ENCODE measurements around the gene TXNDC17.
"Not testable (repeated sequence)": the region's sequence is repeated elsewhere in the genome, so short reads cannot be mapped to it uniquely, and the experiment has no call there.

The TXNDC17 gene

GRCh38 chr17:6684460-6684783 lies 43.6 kb downstream of the TXNDC17 start:
- Histone ChIP-seq H3K36me3 (ENCODE audit: insufficient read depth, low read length) (no peaks in the 10 kb centered on the region), H3K27ac (ENCODE audit: low read depth, low read length) (no peak overlapping the region), H3K9me3 (ENCODE audit: insufficient read depth, low read depth, low read length) (no peaks in the 10 kb centered on the region), H3K4me1 (ENCODE audit: insufficient read depth, low read length) (no peaks in the 10 kb centered on the region), H3K4me3 (ENCODE audit: low read length) (no peak overlapping the region), H3K9ac (ENCODE audit: low read depth, low read length) (no peak overlapping the region), H3K27me3 (ENCODE audit: insufficient read depth, low read length) (no peaks in the 10 kb centered on the region)
- WGBS, result 77% methylated on average over 7 of the region's 7 CpGs

DNA sequence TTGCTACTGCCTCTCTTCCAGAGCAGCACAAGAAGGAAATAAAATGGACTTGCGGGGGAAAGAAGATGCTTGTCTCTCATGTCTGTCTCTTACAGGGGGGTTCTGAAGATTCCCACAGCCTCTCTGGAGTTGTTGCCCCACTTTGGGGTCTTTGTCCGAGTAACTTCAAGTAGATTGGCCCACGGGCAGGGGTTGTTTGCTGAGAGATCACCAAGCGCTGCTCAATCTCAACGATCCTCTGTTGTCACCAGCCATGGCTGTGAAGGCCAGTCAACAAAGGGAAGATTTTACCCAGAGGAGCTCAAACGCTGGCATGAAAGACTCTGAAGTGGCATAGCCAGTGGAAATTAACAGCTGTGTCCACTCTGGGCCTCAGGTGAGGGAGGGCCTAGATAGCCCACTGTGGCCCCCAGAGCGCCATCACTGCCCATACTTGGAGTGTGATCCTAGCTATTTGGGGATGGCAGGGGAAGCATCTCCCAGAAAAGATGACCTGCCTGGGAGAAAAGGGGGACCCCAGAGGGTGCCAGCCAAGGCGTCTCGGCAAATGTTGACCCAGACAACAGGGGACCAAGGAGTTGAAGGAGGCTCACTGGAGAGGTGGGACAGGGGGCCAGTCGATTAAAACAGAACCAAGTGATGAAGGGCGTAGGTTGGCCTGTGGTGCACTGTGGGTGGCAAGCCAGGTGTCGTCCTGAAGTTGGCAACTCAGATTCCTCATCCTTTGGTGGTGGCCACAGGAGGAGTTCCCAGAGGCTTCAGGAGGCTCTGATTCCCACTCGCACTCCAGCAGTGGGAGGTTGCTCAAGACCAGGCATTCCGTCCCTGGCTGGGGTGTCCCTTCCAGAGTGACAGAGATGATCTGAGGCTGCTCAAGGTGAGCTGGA lies 44.3 kb downstream of the TXNDC17 start:
- Histone ChIP-seq H3K9ac (ENCODE audit: low read depth, low read length) (no peak overlapping the region), H3K4me3 (ENCODE audit: low read length) (no peak overlapping the region)

GRCh38 chr17:6686026-6686425 lies 45.2 kb downstream of the TXNDC17 start:
- H3K4me1 ChIP-seq (ENCODE audit: insufficient read depth, low read length), result no peaks in the 10 kb centered on the region
- whole genome bisulfite sequencing, result 92% methylated on average over 4 of the region's 4 CpGs
- no peak overlapping the region for H3K9ac ChIP-seq (ENCODE audit: low read depth, low read length)
- no peaks in the 10 kb centered on the region for H3K9me3 ChIP-seq (ENCODE audit: insufficient read depth, low read depth, low read length)
- H3K27me3 ChIP-seq (ENCODE audit: insufficient read depth, low read length), result no peaks in the 10 kb centered on the region
- no peaks in the 10 kb centered on the region for H3K36me3 ChIP-seq (ENCODE audit: insufficient read depth, low read length)
- no peak overlapping the region for H3K4me3 ChIP-seq (ENCODE audit: low read length)
- H3K27ac ChIP-seq (ENCODE audit: low read depth, low read length), result no peak overlapping the region

More for the DNA sequence above, 44.3 kb downstream of the TXNDC17 start:
- Histone ChIP-seq H3K4me1 (ENCODE audit: insufficient read depth, low read length) (no peaks in the 10 kb centered on the region), H3K36me3 (ENCODE audit: insufficient read depth, low read length) (no peaks in the 10 kb centered on the region), H3K27ac (ENCODE audit: low read depth, low read length) (no peak overlapping the region), H3K9me3 (ENCODE audit: insufficient read depth, low read depth, low read length) (no peaks in the 10 kb centered on the region), H3K27me3 (ENCODE audit: insufficient read depth, low read length) (no peaks in the 10 kb centered on the region)
- 93% methylated on average over 14 of the region's 14 CpGs for WGBS

- Histone ChIP-seq H3K4me1 (ENCODE audit: insufficient read depth, low read length) (no peaks in the 10 kb centered on the region), H3K36me3 (ENCODE audit: insufficient read depth, low read length) (no peaks in the 10 kb centered on the region), H3K4me3 (ENCODE audit: low read length) (no peak overlapping the region), H3K27me3 (ENCODE audit: insufficient read depth, low read length) (no peaks in the 10 kb centered on the region), H3K9ac (ENCODE audit: low read depth, low read length) (no peak overlapping the region), H3K27ac (ENCODE audit: low read depth, low read length) (no peak overlapping the region), H3K9me3 (ENCODE audit: insufficient read depth, low read depth, low read length) (no peaks in the 10 kb centered on the region)
- WGBS, result 91% methylated on average over 9 of the region's 9 CpGs
Observed at GRCh38 chr17:6688944-6689343, 48.1 kb downstream of the TXNDC17 start.

DNA sequence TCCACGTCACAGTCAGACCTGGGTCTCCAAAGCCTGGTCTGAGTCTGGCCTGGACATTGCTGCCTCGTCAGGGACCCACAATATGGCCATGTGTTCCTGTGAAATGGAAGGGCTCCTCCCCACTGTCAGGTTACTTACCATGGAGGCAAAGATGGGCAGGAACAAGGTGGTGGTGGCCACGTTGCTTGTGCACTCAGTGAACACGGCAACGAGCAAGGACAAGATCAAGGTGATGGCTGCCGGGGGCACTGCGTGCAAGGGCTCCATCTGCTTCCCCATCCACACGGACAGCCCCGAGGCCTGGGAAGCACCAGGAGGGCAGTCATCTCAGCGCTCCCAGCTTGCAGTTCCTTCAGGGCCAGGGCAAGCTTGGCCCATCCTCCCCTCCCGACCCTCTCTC lies 49.8 kb downstream of the TXNDC17 start:
- Histone ChIP-seq H3K27me3 (ENCODE audit: insufficient read depth, low read length) (no peaks in the 10 kb centered on the region), H3K36me3 (ENCODE audit: insufficient read depth, low read length) (no peaks in the 10 kb centered on the region), H3K9me3 (ENCODE audit: insufficient read depth, low read depth, low read length) (no peaks in the 10 kb centered on the region), H3K9ac (ENCODE audit: low read depth, low read length) (no peak overlapping the region), H3K4me1 (ENCODE audit: insufficient read depth, low read length) (no peaks in the 10 kb centered on the region), H3K4me3 (ENCODE audit: low read length) (no peak overlapping the region), H3K27ac (ENCODE audit: low read depth, low read length) (no peak overlapping the region)
- WGBS, result 90% methylated on average over 11 of the region's 11 CpGs

- Histone ChIP-seq H3K9ac (ENCODE audit: low read depth, low read length) (no peak overlapping the region), H3K4me1 (ENCODE audit: insufficient read depth, low read length) (no peaks in the 10 kb centered on the region), H3K27me3 (ENCODE audit: insufficient read depth, low read length) (no peaks in the 10 kb centered on the region), H3K36me3 (ENCODE audit: insufficient read depth, low read length) (no peaks in the 10 kb centered on the region), H3K4me3 (ENCODE audit: low read length) (no peak overlapping the region), H3K27ac (ENCODE audit: low read depth, low read length) (no peak overlapping the region), H3K9me3 (ENCODE audit: insufficient read depth, low read depth, low read length) (no peaks in the 10 kb centered on the region)
- WGBS, result 87% methylated on average over 3 of the region's 3 CpGs
Observed at GRCh38 chr17:6691546-6691945, 50.7 kb downstream of the TXNDC17 start.

DNA sequence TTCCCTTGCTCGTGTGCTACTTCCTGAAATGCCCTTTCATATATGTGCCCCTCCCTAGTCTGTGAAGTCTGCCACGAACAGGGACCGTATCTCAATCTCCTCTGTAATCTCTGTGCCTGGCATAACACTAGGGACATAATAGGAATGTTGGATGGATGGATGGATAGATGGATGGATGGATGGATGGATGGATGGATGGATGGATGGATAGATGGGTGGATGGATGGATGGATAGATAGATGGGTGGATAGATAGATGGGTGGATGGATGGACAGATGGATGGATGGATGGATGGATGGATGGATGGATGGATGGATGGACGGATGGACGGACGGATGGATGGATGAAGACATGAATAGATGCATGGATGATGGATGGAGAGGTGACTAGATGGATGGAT lies 51.1 kb downstream of the TXNDC17 start:
- not testable (repeated sequence) for H3K4me1 ChIP-seq (ENCODE audit: insufficient read depth, low read length); H3K9ac ChIP-seq (ENCODE audit: low read depth, low read length); H3K27me3 ChIP-seq (ENCODE audit: insufficient read depth, low read length); H3K36me3 ChIP-seq (ENCODE audit: insufficient read depth, low read length); H3K4me3 ChIP-seq (ENCODE audit: low read length); H3K9me3 ChIP-seq (ENCODE audit: insufficient read depth, low read depth, low read length); H3K27ac ChIP-seq (ENCODE audit: low read depth, low read length)
- WGBS, result 89% methylated on average over 6 of the region's 6 CpGs
